ENCODE measurements around the gene ZNF175. TPM values are rescaled to one million over a fixed set of nuclear protein-coding genes. Genes with fewer than 3 reads are reported as not detected.

ZNF175 gene
- total RNA-seq, 1 experiment from 2014 or later = 8.5 TPM

DNA sequence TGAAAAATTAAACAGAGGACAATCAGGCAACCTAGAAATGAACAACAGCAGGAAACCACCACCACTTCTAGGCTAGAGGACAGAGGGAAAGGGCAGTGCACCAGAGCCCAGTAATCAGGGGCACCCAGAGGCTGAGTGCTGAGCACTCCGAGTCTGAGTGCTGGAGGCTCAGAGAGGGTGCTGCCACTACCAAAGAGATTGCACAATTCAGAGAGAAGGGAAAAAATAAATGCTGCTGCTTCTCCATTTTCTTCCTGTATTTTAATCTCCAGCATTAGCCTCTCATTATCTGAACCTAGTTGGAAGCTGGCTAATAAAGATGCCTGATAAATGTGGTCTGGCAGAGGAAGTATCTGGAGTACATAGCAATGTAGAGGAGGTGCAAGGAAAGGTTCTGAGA is 11.8 kb upstream of the ZNF175 start:
- ATAC-seq = no peak
- Histone ChIP-seq H3K4me1 (ENCODE audit: insufficient read depth, low read length) (no peaks in the 10 kb centered on the region), H3K4me3 (ENCODE audit: low read length) (no peak overlapping the region), H3K27me3 (ENCODE audit: low read length) (peaks cover 40% of the 10 kb centered on the region), H3K36me3 (ENCODE audit: low read depth, low read length) (no peaks in the 10 kb centered on the region), H3K79me2 (ENCODE audit: low read length) (no peaks in the 10 kb centered on the region), H3K9me2 (replicated peaks; ENCODE audit: low read length) (no peaks in the 10 kb centered on the region), H4K20me1 (ENCODE audit: low read length) (no peaks in the 10 kb centered on the region), H3K9me3 (ENCODE audit: low read length) (no peaks in the 10 kb centered on the region), H2AFZ (ENCODE audit: low read length) (no peak overlapping the region), H3K4me2 (ENCODE audit: low read length) (no peak overlapping the region), H3K27ac (ENCODE audit: low read length) (no peak overlapping the region), H3K9ac (ENCODE audit: low read length) (no peak overlapping the region), H3F3A (ENCODE audit: low read length, unreplicated experiment) (no peaks in the 10 kb centered on the region)
- POLR2A ChIA-PET (ENCODE audit: unreplicated experiment) = no interaction called here
- DNase-seq = no peak
- no TSS peak for BruUV-seq (replicated peaks)
- no peak for TF ChIP-seq EZH2 (IDR thresholded peaks at IDR 0.05; ENCODE audit: low read length, unreplicated experiment)
- TF ChIP-seq EZH2phosphoT487 (IDR thresholded peaks at IDR 0.05; ENCODE audit: borderline replicate concordance, low read length) = no peak
- TF ChIP-seq, protein P1, sequence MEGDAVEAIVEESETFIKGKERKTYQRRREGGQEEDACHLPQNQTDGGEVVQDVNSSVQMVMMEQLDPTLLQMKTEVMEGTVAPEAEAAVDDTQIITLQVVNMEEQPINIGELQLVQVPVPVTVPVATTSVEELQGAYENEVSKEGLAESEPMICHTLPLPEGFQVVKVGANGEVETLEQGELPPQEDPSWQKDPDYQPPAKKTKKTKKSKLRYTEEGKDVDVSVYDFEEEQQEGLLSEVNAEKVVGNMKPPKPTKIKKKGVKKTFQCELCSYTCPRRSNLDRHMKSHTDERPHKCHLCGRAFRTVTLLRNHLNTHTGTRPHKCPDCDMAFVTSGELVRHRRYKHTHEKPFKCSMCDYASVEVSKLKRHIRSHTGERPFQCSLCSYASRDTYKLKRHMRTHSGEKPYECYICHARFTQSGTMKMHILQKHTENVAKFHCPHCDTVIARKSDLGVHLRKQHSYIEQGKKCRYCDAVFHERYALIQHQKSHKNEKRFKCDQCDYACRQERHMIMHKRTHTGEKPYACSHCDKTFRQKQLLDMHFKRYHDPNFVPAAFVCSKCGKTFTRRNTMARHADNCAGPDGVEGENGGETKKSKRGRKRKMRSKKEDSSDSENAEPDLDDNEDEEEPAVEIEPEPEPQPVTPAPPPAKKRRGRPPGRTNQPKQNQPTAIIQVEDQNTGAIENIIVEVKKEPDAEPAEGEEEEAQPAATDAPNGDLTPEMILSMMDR (conservative IDR thresholded peaks at IDR 0.05; ENCODE audit: low read depth, low read length) = no peak
- intact Hi-C loops (cut with micrococcal nuclease) = no loop called here
- CTCF ChIA-PET = no interaction called here

DNA sequence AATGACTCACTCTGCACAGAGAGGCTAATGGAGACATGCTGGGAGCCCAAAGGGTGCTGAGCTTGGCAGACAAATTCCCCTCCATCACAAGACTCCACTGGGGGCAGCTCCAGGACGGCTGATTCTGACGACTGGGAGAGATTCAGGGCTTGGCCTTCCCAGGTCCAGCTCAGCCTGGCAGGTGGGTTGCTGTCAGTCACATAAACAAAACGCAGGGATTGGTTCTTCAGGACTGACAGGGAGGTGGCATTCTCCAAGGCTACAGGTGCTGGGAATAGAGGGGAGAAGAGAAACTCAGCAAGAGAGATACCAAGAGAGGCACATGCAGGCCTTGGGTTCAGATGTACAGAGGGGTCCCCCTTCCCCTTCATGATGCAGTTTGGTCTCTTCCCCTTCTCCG is 10.7 kb upstream of the ZNF175 start:
- no TSS peak for BruUV-seq (replicated peaks)
- ATAC-seq = no peak
- Histone ChIP-seq H3F3A (ENCODE audit: low read length, unreplicated experiment) (no peaks in the 10 kb centered on the region), H3K4me1 (ENCODE audit: insufficient read depth, low read length) (no peaks in the 10 kb centered on the region), H3K9me2 (replicated peaks; ENCODE audit: low read length) (no peaks in the 10 kb centered on the region), H3K79me2 (ENCODE audit: low read length) (no peaks in the 10 kb centered on the region), H3K27me3 (ENCODE audit: low read length) (peaks cover 40% of the 10 kb centered on the region), H2AFZ (ENCODE audit: low read length) (no peak overlapping the region), H3K27ac (ENCODE audit: low read length) (no peak overlapping the region), H3K36me3 (ENCODE audit: low read depth, low read length) (no peaks in the 10 kb centered on the region), H3K9me3 (ENCODE audit: low read length) (no peaks in the 10 kb centered on the region), H3K4me3 (ENCODE audit: low read length) (no peak overlapping the region), H3K4me2 (ENCODE audit: low read length) (no peak overlapping the region), H3K9ac (ENCODE audit: low read length) (no peak overlapping the region), H4K20me1 (ENCODE audit: low read length) (no peaks in the 10 kb centered on the region)
- intact Hi-C loops (cut with micrococcal nuclease) = no loop called here
- TF ChIP-seq EZH2phosphoT487 (IDR thresholded peaks at IDR 0.05; ENCODE audit: borderline replicate concordance, low read length) (no peak), EZH2 (IDR thresholded peaks at IDR 0.05; ENCODE audit: low read length, unreplicated experiment) (no peak)
- TF ChIP-seq, protein P1 (conservative IDR thresholded peaks at IDR 0.05; ENCODE audit: low read depth, low read length) = no peak
- POLR2A ChIA-PET (ENCODE audit: unreplicated experiment) = no interaction called here
- no peak for DNase-seq
- CTCF ChIA-PET = no interaction called here

DNA sequence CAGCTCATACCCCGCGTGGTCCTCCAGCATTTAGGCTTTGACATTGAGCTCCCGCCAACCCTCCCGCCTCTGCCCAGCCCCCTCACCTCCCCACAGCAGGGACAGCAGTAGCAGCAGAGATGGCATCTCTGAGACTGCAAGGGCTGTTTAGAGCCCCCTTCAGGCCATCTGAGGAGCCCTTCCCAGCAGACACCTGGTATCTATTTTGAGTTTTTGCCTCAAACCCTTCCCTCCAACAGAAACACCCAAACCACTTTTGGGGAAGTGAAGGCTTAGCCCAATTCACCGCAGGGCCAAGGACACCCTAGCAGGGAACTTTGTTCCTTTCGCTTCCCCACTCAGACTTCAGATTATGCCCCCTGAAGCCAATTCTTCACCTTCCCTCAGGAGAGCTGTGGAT is 6.3 kb upstream of the ZNF175 start:
- H3K27me3 ChIP-seq (ENCODE audit: low read length) = peaks cover 16% of the 10 kb centered on the region
- intact Hi-C loops (cut with micrococcal nuclease) = no loop called here
- no peak overlapping the region for H3K4me3 ChIP-seq (ENCODE audit: low read length)
- H4K20me1 ChIP-seq (ENCODE audit: low read length) = no peaks in the 10 kb centered on the region
- DNase-seq = no peak
- CTCF ChIA-PET = no interaction called here
- H3K27ac ChIP-seq (ENCODE audit: low read length) = no peak overlapping the region
- H3K79me2 ChIP-seq (ENCODE audit: low read length) = no peaks in the 10 kb centered on the region
- H3F3A ChIP-seq (ENCODE audit: low read length, unreplicated experiment) = no peaks in the 10 kb centered on the region
- H3K36me3 ChIP-seq (ENCODE audit: low read depth, low read length) = no peaks in the 10 kb centered on the region
- no peaks in the 10 kb centered on the region for H3K9me3 ChIP-seq (ENCODE audit: low read length)
- TF ChIP-seq, protein P1 (conservative IDR thresholded peaks at IDR 0.05; ENCODE audit: low read depth, low read length) = 0 out of 2 replicates have a peak, but pooled peaks have one; percentile 12
- TF ChIP-seq EZH2 (IDR thresholded peaks at IDR 0.05; ENCODE audit: low read length, unreplicated experiment) = no peak
- no TSS peak for BruUV-seq (replicated peaks)
- peaks cover 39% of the 10 kb centered on the region for H3K4me1 ChIP-seq (ENCODE audit: insufficient read depth, low read length)
- ATAC-seq = no peak
- H2AFZ ChIP-seq (ENCODE audit: low read length) = no peak overlapping the region
- POLR2A ChIA-PET (ENCODE audit: unreplicated experiment) = no interaction called here
- H3K9me2 ChIP-seq (replicated peaks; ENCODE audit: low read length) = no peaks in the 10 kb centered on the region
- no peak overlapping the region for H3K4me2 ChIP-seq (ENCODE audit: low read length)
- no peak overlapping the region for H3K9ac ChIP-seq (ENCODE audit: low read length)
